HG02840 (cell line): ENCODE results near the gene KAZN.

Source experiments
- ATAC-seq: cut with Tn5 transposase; IDR thresholded peaks from one replicate; pipeline ENCODE4 v1.9.1; 2021; ENCODE audit warnings: mild to moderate bottlenecking, moderate library complexity, moderate number of reproducible peaks; ENCODE audit not compliant: unreplicated experiment, low FRiP score

The KAZN gene

GRCh38 chr1:14987829-14988603 is 389.5 kb downstream of the KAZN start:
- ATAC-seq, result no peak

DNA sequence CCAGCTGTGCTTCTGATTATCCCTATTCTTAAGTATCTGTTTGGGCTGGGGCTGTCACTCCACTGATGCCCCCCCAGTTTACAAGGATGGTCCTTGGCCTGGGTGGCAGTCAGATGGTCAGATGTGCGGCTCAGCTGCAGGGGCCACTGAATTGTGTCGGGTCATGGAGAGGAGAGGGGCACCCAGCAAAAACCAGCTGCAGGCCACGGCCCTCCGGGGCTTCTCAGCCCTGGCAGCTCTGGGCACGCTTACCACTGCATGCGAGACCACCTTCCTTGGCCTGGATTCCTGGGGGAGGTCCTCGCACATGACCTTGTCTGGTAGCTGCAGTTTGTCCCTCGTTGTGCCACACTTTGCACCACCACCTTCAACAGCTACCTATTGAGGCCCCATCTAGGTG is 390.2 kb downstream of the KAZN start:
- no peak for ATAC-seq

- no peak for ATAC-seq
These were observed 391.6 kb downstream of the KAZN start for GRCh38 chr1:14989931-14990728.

DNA sequence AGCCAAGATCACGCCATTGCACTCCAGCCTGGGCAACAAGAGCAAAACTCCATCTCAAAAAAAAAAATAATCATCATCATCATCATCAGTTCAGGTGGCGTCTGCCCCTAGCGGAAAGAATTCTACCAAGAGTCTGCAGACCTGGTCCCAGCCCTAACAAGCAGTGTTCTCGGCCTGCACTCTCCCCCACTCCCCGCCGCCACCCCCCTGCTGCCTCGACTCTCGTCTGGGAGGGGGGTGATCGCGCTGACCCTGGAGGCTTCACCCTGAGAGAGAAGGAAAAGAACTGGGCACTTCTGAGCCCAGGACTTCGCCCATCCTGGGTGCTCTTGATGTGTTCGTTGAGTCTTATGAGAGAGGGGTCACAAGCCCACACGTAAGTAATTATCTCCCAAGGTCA is 394.9 kb downstream of the KAZN start:
- ATAC-seq, result no peak

DNA sequence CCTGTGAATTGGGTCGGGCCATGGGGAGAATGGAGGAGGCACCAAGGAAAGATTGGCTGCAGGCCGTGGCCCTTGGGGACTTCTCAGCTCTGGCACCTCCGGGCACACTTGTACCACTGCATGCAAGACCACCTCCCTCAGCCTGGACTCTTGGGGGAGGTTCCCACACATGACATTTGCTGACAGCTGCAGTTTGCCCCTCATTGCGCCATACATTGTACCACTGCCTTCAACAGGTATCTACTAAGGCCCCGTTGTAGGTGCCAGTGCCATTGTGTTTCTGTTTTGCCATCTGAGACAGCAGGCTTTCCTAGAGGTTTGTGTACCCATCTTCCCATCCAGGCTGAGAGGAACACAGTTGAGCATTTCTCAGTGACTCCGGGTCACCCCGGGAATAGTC is 395.7 kb downstream of the KAZN start:
- no peak for ATAC-seq

- no peak for ATAC-seq
These were observed 396.5 kb downstream of the KAZN start for GRCh38 chr1:14994841-14995437.

- ATAC-seq, result no peak
These were observed 397.9 kb downstream of the KAZN start for GRCh38 chr1:14996133-14997050.

- no peak for ATAC-seq
These were observed 399.3 kb downstream of the KAZN start for GRCh38 chr1:14997646-14998276.

DNA sequence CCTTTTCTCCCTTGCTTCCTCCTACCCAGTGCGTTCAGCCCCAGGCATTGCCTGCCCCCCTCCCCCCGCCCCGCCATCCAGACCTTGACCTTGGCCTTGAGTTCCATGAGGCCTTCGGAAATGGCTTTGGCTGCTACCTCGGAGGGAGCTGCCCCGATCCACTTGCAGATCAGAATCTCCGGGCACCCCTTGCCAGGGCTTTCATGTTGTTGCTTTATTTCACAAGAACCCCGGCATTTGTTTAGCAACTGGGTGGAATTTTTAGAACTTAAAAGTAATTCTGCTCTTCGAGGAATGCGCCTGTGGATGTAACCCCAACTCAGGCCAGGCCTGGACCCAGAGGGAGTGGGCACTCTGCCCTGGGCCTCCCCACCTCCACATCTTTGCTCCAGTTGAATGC is 401.0 kb downstream of the KAZN start:
- no peak for ATAC-seq

DNA sequence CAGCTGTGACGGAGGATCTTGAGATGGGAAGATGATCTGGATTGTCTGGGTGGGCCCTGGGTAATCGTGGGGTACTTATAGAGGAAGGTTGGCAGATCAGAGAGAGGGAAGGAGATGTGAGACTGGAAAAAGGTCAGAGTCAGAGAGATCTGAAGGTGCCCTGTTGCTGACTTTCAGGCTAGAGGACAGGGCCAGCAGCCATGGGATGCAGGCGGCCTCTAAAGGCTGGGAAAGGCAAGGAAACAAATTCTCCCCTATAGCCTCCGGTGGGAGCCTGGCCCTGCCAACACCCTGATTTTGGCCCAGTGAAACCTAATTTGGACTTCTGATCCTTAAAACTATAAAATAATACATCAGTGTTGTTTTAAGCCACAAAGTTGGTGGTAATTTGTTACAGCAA is 401.5 kb downstream of the KAZN start:
- ATAC-seq, result no peak

DNA sequence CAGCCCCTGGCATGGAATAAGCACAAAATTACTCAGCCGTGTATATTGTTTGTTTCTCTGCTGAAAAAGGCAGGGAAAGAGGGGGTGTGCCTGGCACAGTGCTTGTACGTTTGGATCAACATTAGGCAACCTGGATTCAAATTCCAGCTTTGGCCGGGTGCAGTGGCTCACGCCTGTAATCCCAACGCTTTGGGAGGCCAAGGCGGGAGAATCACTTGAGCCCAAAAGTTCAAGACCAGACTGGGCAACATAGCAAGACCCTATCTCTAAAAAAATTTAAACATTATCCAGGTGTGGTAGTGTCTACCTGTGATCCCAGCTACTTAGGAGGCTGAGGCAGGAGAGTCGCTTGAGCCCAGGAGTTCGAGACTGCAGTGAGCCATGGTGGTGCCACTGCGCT is 402.2 kb downstream of the KAZN start:
- ATAC-seq, result no peak

DNA sequence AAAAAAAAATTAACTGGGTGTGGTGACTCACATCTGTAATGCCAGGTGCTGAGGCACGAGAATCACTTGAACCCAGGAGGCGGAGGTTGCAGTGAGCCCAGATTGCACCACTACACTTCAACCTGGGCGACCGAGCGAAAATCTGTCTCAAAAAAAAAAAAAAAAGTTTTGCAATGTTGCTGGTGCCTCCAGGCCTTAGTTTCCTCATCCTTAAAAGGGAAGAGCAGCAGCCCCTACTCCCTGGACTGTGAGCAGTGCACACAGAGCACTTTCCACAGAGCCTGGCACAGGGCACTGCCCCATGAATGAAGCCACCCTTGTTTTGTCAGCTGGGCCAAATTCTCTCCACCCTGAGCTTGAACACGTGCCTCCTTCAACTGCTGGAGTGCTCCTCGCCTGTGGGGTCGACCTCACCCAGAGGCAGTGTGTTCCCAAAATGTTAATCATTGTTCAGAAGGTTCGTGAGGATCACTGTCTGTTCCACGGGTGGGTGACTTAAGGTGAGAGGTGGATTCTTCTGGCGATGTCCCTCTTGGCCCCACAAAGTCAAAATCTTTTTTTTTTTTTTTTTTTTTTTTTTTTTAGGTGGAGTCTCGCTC is 402.9 kb downstream of the KAZN start:
- ATAC-seq, result no peak

- ATAC-seq, result no peak
These were observed 403.8 kb downstream of the KAZN start for GRCh38 chr1:15002325-15002724.

GRCh38 chr1:15004396-15004795 is 405.9 kb downstream of the KAZN start:
- ATAC-seq, result no peak

- ATAC-seq, result no peak
These were observed 406.6 kb downstream of the KAZN start for GRCh38 chr1:15005116-15005515.

DNA sequence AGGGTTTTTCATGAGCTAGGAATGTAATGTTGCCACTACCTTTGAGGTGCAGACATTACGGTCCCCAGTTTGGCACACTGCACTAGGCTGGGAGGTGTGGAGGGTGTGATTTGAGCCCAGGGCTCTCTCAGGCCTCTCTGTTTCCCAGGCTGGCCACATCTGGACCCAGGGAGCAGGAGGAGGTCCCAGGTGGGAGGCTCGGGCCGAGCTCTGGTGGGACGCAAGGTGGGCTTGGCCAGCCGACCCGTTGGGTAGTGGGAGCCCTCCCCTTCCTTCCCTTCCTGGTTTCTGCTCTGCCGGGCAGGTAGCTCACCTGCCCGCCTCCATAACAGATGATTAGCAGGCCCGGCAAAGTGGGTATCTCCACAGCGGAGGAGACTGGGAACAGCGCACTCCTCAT is 408.9 kb downstream of the KAZN start:
- ATAC-seq, result no peak

- ATAC-seq, result no peak
These were observed 409.4 kb downstream of the KAZN start for GRCh38 chr1:15007842-15008241.

DNA sequence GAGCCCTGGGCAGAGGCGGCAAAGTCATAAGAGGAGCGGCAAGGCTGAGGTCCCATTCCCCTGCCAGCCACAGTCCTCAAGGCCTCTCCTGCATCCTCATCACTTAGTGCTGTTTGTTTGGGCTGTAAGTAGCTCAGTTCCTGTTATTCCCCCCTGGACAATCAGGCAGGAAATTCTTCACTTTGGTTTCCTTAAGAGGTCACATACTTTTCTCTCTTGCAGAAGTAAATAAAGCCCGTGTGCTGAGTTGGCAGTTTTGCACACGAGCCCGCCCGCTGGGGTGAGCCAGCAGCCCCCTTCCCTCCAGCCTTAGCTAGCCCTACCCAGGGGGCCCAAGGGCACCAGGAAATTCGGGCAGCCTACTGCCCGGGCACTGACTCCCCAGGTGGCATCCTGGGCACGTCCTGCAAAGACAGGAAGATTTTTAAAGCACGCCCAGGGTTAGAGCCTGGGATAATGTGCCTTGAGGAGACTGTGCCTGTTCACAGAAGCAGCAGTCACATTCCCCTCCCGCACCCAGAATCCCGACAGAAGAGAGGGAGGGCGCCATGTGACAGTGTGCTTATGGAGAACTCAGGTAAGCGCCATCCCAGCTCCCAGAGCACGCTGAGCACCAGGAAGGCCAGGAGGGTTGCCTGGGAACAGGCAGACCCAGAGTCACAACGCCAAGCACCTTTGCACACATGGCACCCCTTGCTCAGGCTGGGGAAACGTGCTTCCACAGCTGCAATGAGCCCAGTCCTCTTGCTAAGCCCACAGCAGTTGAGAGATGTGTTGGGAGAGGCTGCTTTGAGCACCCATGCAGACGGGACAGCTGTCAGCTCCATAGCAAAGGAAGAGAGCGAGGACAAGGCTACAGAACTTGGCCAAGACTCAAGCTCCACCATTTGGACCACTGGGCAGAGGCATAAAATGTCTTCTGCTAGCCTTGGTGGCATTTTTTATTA is 410.6 kb downstream of the KAZN start:
- no peak for ATAC-seq

GRCh38 chr1:15011160-15011559 is 412.7 kb downstream of the KAZN start:
- no peak for ATAC-seq
